Right lobe of liver (tissue), 4 donors: ENCODE data around the gene ZNF438.

Experiments used
- POLR2A ChIP-seq: fragments of 450-650 bp; IDR thresholded peaks from one replicate; pipeline ENCODE4 v1.6.1; 2017; ENCODE audit warnings: antibody characterized with exemption, mild to moderate bottlenecking
- TF ChIP-seq, protein P1 (sequence below), 4 donors: fragments of 200-600 bp in 3 of 4; fragments of 450-650 bp in 1 of 4; IDR thresholded peaks; one replicate each; pipeline versions ENCODE4 v1.5.1 to v1.8.0; 2016 to 2022; ENCODE audit warnings: antibody characterized with exemption in 4 of 4, mild to moderate bottlenecking in 2 of 4
- donor health status: DM: no; HTN: no; CAD: no.
- donor health status: DM: no; HTN: no; CAD: no.
- donor health status: DM: no; HTN: yes; CAD: no.

- TF ChIP-seq, protein P1, sequence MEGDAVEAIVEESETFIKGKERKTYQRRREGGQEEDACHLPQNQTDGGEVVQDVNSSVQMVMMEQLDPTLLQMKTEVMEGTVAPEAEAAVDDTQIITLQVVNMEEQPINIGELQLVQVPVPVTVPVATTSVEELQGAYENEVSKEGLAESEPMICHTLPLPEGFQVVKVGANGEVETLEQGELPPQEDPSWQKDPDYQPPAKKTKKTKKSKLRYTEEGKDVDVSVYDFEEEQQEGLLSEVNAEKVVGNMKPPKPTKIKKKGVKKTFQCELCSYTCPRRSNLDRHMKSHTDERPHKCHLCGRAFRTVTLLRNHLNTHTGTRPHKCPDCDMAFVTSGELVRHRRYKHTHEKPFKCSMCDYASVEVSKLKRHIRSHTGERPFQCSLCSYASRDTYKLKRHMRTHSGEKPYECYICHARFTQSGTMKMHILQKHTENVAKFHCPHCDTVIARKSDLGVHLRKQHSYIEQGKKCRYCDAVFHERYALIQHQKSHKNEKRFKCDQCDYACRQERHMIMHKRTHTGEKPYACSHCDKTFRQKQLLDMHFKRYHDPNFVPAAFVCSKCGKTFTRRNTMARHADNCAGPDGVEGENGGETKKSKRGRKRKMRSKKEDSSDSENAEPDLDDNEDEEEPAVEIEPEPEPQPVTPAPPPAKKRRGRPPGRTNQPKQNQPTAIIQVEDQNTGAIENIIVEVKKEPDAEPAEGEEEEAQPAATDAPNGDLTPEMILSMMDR (IDR thresholded peaks at IDR 0.05) = no peak
- no peak for TF ChIP-seq POLR2A
Measured at GRCh38 chr10:31073211-31073610, 41.5 kb upstream of the ZNF438 start.
